ENCODE results near the gene TMEM175.
A peak's percentile ranks its signal among the peaks of the same experiment; 100 is the strongest.

The TMEM175 gene

DNA sequence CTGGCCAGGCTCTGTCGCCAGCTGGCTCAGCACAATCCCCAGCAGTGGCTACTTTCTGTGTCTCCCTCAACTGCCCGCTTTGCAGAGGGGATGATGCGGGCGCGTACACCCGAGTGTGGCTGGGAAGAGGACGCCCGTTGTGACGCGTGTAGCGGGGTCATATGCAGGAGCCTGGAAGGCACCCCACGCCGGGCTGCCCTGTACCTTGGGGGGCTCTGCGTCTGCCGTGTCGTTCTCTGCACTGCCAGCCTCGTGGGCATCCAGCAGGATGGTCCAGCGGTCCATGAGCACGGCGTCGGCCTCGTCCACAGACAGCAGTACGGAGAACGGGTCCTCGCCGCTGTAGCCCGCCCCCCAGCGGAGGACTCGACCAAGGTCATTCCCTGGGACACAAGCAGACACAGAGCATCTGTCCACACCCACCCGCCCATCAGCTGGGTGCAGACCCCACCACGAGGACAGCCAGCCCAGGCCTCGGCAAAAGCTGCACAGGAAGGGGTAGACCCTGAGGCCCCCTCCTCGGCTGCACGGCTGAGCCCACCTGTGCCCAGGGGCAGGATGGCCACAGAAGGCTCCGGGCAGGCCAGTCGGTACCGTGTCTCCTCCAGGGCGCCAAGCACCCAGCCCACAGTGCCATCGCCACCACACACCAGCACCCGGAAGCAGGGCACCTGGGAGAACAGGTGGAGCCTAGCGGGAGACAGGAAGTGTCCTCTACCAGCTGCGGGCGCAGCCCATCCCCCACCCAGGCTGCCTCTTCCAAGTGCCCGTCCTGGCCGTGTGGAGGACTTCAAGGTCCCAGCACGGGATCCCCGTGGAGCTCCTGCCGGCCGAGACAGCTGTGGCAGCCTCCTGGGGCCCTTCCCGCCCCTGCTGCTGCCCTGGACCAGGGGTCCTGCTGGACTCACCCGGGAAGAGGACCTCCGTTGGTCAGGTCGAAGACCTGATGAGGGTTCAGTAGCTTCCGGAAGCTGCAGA is 30.3 kb downstream of the TMEM175 start:
- DNase-seq: peak in 1 of 2 donors; percentile 63
- Histone ChIP-seq H3K9me3 (no peaks in the 10 kb centered on the region), H3K4me1 (peaks cover 0 to 2% (median under 1%) of the 10 kb centered on the region in 4 donors), H3K36me3 (peaks cover 4 to 97% (median 61%) of the 10 kb centered on the region in 3 donors), H3K27me3 (no peaks in the 10 kb centered on the region), H3K27ac (no peak overlapping the region), H3K4me3 (no peak overlapping the region)
- intact Hi-C loops (cut with DNase I; ENCODE audit: low total_unique reads): no loop called here
- TF ChIP-seq, protein P1, sequence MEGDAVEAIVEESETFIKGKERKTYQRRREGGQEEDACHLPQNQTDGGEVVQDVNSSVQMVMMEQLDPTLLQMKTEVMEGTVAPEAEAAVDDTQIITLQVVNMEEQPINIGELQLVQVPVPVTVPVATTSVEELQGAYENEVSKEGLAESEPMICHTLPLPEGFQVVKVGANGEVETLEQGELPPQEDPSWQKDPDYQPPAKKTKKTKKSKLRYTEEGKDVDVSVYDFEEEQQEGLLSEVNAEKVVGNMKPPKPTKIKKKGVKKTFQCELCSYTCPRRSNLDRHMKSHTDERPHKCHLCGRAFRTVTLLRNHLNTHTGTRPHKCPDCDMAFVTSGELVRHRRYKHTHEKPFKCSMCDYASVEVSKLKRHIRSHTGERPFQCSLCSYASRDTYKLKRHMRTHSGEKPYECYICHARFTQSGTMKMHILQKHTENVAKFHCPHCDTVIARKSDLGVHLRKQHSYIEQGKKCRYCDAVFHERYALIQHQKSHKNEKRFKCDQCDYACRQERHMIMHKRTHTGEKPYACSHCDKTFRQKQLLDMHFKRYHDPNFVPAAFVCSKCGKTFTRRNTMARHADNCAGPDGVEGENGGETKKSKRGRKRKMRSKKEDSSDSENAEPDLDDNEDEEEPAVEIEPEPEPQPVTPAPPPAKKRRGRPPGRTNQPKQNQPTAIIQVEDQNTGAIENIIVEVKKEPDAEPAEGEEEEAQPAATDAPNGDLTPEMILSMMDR (IDR thresholded peaks at IDR 0.05): no peak

DNA sequence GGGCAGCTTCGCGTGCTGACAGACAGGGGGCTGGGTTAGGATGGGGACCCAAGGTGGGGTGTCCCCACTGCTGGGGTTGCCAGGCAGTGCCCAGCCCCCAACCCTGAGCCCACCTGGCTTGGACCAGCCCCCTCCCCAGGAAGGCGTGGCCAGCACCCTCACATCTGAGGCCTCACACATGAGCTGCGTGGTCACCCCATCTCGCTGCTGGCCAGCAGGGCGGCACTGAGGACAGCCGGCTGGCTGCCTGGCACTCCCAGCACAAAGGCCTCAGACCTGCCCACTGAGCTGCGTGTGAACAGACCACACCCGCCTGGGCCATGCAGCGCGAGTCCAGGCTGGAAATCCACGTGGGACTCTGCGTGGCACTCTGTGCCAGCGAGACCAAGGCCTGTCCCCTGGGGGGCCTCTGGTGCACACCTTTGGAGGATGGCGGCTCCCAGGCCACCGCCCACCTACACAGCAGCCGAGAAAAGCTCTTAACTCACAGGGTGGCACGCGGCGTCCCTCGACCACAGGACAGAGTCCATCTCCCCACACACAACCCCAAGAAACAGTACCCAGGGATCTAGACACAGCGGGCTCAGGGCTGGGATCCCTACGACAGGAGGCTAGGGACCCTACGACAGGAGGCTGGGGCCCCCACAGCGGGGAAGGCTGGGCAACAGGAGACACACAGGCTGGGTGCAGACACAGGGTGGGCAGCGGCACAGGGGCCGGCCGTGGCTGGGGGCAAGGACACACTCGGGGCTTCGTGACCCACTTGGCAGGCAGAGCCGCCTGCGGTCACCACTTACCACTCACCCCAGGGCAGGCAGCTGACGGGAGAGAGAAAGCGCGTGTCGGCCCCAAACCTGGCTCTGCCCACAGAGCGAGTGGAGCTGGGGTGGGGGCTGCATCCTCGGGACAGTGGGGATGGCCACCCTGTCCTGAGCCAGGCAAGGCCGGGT is 31.3 kb downstream of the TMEM175 start:
- no peak overlapping the region for H3K27ac ChIP-seq
- intact Hi-C loops (cut with DNase I; ENCODE audit: low total_unique reads): no loop called here
- no peak overlapping the region for H3K4me3 ChIP-seq
- no peaks in the 10 kb centered on the region for H3K9me3 ChIP-seq
- TF ChIP-seq, protein P1 (IDR thresholded peaks at IDR 0.05): no peak
- H3K27me3 ChIP-seq: peaks cover 0 to 7% of the 10 kb centered on the region in 2 donors
- peaks cover 0 to 12% (median 7%) of the 10 kb centered on the region in 4 donors for H3K4me1 ChIP-seq
- DNase-seq: peak in 1 of 2 donors; percentile 61
- H3K36me3 ChIP-seq: peaks cover 4 to 89% (median 54%) of the 10 kb centered on the region in 3 donors

- intact Hi-C loops (cut with DNase I; ENCODE audit: low total_unique reads): no loop called here
- Histone ChIP-seq H3K9me3 (no peaks in the 10 kb centered on the region), H3K36me3 (peaks cover 4 to 79% (median 51%) of the 10 kb centered on the region in 3 donors)
Observed at GRCh38 chr4:964346-965025, 32.2 kb downstream of the TMEM175 start.

GRCh38 chr4:965048-965765 is 32.9 kb downstream of the TMEM175 start:
- TF ChIP-seq, protein P1 (IDR thresholded peaks at IDR 0.05): no peak
- Histone ChIP-seq H3K27ac (no peak overlapping the region), H3K27me3 (peaks cover 0 to 7% of the 10 kb centered on the region in 2 donors), H3K4me3 (no peak overlapping the region), H3K9me3 (no peaks in the 10 kb centered on the region), H3K36me3 (peaks cover 4 to 72% (median 51%) of the 10 kb centered on the region in 3 donors), H3K4me1 (peaks cover 0 to 14% (median 8%) of the 10 kb centered on the region in 4 donors)
- no peak for DNase-seq
- intact Hi-C loops (cut with DNase I; ENCODE audit: low total_unique reads): no loop called here

More at GRCh38 chr4:964346-965025, 32.2 kb downstream of the TMEM175 start:
- TF ChIP-seq, protein P1 (IDR thresholded peaks at IDR 0.05): no peak
- Histone ChIP-seq H3K27me3 (peaks cover 0 to 7% of the 10 kb centered on the region in 2 donors), H3K4me3 (no peak overlapping the region), H3K4me1 (peaks cover 0 to 14% (median 8%) of the 10 kb centered on the region in 4 donors), H3K27ac (no peak overlapping the region)
- peak in 1 of 2 donors; percentile 62 for DNase-seq

Data from tibial artery (tissue), 4 donors.